Activated CD8-positive, alpha-beta T cell treated with anti-CD3 and anti-CD28 coated beads for 36 hours (primary cell): ENCODE data around the gene TMEM18. TPM values are rescaled to one million over a fixed set of nuclear protein-coding genes. Genes with fewer than 3 reads are reported as not detected.

Experiments
- ATAC-seq: fragments of 200-7000 bp; cut with Tn5 transposase; one replicate; pipeline ENCODE4 v1.10.0; 2021; ENCODE audit warnings: mild to moderate bottlenecking, moderate library complexity
- CTCF ChIA-PET: fragments of 350-600 bp; sonication (Branson Sonifier 250); formaldehyde crosslinking; loops from one replicate; lab custom pipeline; 2021; ENCODE audit warnings: antibody characterized with exemption; lab: Charles Lee
- POLR2A ChIA-PET: fragments of 350-600 bp; sonication (Branson Sonifier 250); formaldehyde crosslinking; loops from one replicate; lab custom pipeline; 2021; ENCODE audit warnings: antibody characterized with exemption; lab: Charles Lee
- DNase-seq: peaks from one replicate; pipeline ENCODE4 v3.0.0-alpha.2; 2020
- H3K27ac Mint-ChIP-seq: one replicate; pipeline ENCODE4 v1.8.0; 2021; ENCODE audit warnings: mild to moderate bottlenecking, mixed read lengths
- H3K27me3 Mint-ChIP-seq: one replicate; pipeline ENCODE4 v1.8.0; 2021; ENCODE audit warnings: mixed read lengths
- H3K36me3 Mint-ChIP-seq: one replicate; pipeline ENCODE4 v1.8.0; 2021; ENCODE audit warnings: low read depth, mixed read lengths
- H3K4me1 Mint-ChIP-seq: one replicate; pipeline ENCODE4 v1.8.0; 2021; ENCODE audit warnings: low read depth, mixed read lengths
- H3K4me3 Mint-ChIP-seq: one replicate; pipeline ENCODE4 v1.8.0; 2021; ENCODE audit warnings: mild to moderate bottlenecking, moderate library complexity, mixed read lengths
- H3K9me3 Mint-ChIP-seq: one replicate; pipeline ENCODE4 v1.8.0; 2021; ENCODE audit warnings: mixed read lengths
- intact Hi-C: fragments of 100-400 bp; cut with micrococcal nuclease; formaldehyde crosslinking; loops from one replicate; pipeline ENCODE4 v1.10.0; 2022
- total RNA-seq, 2 experiments: library from RNA; stranded (reverse); gene quantifications; one replicate each; pipeline ENCODE4 v1.2.3, GENCODE V29; 2021
- TF ChIP-seq, protein P1 (sequence below): fragments of 200-600 bp; IDR thresholded peaks from one replicate; pipeline ENCODE4 v1.8.0; 2022; ENCODE audit warnings: antibody characterized with exemption, mild to moderate bottlenecking

TMEM18 gene
- total RNA-seq, 2 experiments from 2014 or later, result 34.0 to 34.6 TPM

DNA sequence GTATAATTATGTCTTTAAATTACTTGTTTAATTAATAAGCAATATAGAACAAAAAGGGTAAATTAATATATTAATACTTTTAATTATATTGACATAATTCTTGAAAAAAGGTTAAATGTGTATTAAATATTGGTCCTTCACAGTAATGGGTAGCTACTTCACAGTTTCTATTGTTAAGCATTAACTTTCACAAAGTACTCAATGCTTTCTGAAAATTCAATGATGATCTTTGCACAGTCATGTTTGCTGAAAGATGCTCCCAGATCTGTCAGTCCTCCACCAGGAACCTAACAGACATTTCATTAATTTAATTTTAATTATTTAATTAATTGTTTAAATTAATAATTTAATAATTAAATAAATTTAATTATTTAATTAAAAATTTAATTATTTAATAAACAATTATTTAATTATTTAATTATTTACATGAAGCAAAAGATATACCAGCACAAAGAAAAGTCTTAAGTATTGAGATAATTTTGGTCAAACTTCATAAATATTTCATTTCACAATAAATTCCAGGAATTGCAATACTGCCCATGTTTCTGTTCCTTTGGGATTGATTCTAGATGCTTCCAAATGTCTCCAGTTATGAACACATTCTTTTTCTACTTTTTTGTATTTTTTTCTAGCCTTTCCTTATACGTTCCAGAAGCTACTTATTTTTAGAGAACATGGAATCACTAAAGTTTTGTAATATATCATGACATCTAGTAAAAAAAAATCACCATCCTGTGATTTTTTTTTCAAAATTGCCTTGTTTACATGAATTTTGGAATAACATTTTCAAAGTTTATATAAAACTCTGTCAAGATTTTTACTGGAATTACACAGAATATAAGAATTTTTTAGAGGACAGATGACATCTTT is 46.5 kb downstream of the TMEM18 start:
- Mint-ChIP-seq H3K4me3 (no peak overlapping the region), H3K36me3 (no peaks in the 10 kb centered on the region), H3K4me1 (no peaks in the 10 kb centered on the region), H3K27me3 (peaks cover 5% of the 10 kb centered on the region), H3K9me3 (peaks cover 2% of the 10 kb centered on the region), H3K27ac (no peak overlapping the region)
- DNase-seq, result no peak
- CTCF ChIA-PET, result interaction anchor here (1.2 to 2.1 kb wide), 2 partner anchors 32 to 101 kb away, joined by 3 to 6 read pairs; no protein-coding TSS in a partner anchor
- ATAC-seq, result no peak
- POLR2A ChIA-PET, result no interaction called here
- TF ChIP-seq, protein P1, sequence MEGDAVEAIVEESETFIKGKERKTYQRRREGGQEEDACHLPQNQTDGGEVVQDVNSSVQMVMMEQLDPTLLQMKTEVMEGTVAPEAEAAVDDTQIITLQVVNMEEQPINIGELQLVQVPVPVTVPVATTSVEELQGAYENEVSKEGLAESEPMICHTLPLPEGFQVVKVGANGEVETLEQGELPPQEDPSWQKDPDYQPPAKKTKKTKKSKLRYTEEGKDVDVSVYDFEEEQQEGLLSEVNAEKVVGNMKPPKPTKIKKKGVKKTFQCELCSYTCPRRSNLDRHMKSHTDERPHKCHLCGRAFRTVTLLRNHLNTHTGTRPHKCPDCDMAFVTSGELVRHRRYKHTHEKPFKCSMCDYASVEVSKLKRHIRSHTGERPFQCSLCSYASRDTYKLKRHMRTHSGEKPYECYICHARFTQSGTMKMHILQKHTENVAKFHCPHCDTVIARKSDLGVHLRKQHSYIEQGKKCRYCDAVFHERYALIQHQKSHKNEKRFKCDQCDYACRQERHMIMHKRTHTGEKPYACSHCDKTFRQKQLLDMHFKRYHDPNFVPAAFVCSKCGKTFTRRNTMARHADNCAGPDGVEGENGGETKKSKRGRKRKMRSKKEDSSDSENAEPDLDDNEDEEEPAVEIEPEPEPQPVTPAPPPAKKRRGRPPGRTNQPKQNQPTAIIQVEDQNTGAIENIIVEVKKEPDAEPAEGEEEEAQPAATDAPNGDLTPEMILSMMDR, result no peak
- intact Hi-C loops, result no loop called here

DNA sequence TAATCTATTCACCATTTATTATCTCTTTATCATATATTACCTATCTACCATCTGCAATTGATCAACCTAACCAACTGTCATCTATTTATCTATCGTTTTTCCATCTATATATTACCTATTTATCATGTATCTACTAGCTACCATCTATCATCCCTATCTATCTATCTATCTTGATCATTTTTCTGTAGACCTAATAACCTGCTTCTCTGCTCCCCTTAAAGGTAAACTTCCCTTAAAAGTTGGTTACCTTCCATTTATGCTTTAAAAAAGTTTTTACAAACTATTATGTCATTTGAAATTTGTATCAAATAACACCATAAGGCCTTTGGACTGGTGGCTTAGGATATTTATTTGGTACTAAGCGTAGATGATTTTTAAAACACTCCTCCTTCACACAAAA is 47.2 kb downstream of the TMEM18 start:
- ChIA-PET CTCF (no interaction called here), POLR2A (no interaction called here)
- TF ChIP-seq, protein P1, result no peak
- Mint-ChIP-seq H3K4me3 (no peak overlapping the region), H3K27me3 (peaks cover 5% of the 10 kb centered on the region), H3K9me3 (peaks cover 2% of the 10 kb centered on the region), H3K4me1 (no peaks in the 10 kb centered on the region), H3K27ac (no peak overlapping the region), H3K36me3 (no peaks in the 10 kb centered on the region)
- ATAC-seq (no peak), DNase-seq (no peak)
- intact Hi-C loops, result no loop called here

DNA sequence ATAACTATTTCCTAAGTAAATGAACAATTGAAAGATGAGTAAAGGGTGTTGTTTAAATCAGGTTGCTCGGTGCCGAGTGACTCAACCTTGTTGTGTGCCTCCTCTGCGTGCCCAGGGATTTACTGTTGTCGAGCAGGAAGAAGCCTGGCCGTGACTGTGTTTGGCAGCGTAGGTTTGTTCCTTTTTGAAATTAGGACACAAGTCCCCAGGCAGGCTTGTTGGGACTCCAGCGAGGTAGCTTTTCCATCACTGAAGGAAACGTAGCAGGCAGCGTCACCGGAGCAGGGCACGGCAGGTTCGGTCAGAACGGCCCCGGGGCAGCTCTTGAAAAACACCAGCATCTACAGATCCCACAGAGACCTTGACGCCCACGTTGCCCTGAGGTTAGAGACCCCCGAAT is 48.6 kb downstream of the TMEM18 start:
- peaks cover 2% of the 10 kb centered on the region for H3K9me3 Mint-ChIP-seq

DNA sequence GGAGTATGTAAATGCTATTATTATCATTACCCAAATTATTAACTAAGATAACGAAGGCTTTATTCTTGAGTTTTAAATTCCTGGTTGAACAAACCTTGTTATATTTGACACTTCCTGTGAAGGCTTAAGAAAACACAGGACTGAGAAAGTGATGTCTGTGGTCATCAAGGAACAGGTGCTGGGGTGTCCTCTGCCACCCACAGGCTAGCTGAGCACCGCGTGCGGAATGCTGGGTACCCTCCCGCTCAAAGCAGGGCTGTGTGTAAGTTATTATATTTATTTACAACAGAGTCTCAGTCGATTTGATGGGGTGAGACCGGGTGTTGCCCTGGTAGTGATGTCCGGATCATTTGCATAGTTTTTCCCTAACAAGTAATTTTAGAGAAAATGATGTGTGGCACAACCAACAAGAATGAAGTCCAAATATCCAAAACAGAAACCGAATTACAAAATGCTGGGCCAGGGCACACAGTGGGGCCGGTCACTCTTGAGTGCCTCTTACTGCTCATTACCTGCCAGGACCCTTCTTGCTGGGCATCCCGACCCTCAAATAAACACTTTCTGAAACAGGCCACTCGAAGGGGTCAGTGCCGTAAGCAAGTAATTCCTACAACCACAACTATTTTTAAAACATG is 49.2 kb downstream of the TMEM18 start:
- Mint-ChIP-seq H3K9me3 (peaks cover 2% of the 10 kb centered on the region), H3K27me3 (peaks cover 5% of the 10 kb centered on the region), H3K27ac (no peak overlapping the region), H3K4me1 (no peaks in the 10 kb centered on the region), H3K4me3 (no peak overlapping the region), H3K36me3 (no peaks in the 10 kb centered on the region)
- intact Hi-C loops, result no loop called here
- TF ChIP-seq, protein P1, result no peak
- DNase-seq (no peak), ATAC-seq (no peak)
- ChIA-PET POLR2A (no interaction called here), CTCF (no interaction called here)

More for the DNA sequence above, 48.6 kb downstream of the TMEM18 start:
- CTCF ChIA-PET, result no interaction called here
- no peaks in the 10 kb centered on the region for H3K4me1 Mint-ChIP-seq
- peaks cover 5% of the 10 kb centered on the region for H3K27me3 Mint-ChIP-seq
- DNase-seq, result no peak
- TF ChIP-seq, protein P1, result no peak
- POLR2A ChIA-PET, result no interaction called here
- intact Hi-C loops, result no loop called here
- no peaks in the 10 kb centered on the region for H3K36me3 Mint-ChIP-seq
- H3K27ac Mint-ChIP-seq, result no peak overlapping the region
- ATAC-seq, result no peak
- no peak overlapping the region for H3K4me3 Mint-ChIP-seq

DNA sequence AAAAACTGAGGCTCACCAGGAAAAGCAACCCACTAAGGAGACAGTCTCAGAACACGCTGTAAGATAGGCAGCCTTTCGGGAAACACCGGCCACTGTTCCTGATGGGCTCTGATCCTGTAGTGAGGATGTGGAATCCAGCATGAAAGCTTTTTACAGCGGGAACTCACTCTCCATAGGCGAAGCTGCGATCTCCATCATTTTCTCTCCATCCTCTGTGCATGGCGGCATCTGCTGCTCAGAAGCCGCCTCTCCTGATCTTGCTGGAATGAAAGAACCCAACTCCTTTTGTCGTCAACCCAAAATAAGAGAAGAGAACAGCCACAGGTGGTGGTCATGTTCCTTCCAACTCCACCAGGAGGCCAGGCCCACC is 49.9 kb downstream of the TMEM18 start:
- no peak for ATAC-seq
- H3K4me3 Mint-ChIP-seq, result no peak overlapping the region
- no peaks in the 10 kb centered on the region for H3K4me1 Mint-ChIP-seq

More for the DNA sequence above, 49.9 kb downstream of the TMEM18 start:
- ChIA-PET CTCF (no interaction called here), POLR2A (no interaction called here)
- H3K9me3 Mint-ChIP-seq, result peaks cover 2% of the 10 kb centered on the region
- H3K27me3 Mint-ChIP-seq, result peaks cover 5% of the 10 kb centered on the region
- TF ChIP-seq, protein P1, result no peak
- DNase-seq, result no peak
- H3K27ac Mint-ChIP-seq, result no peak overlapping the region
- no peaks in the 10 kb centered on the region for H3K36me3 Mint-ChIP-seq
- intact Hi-C loops, result no loop called here
